BJ (cell line): ENCODE measurements around the gene TC2N. TPM values are rescaled to one million over a fixed set of nuclear protein-coding genes. Genes with fewer than 3 reads are reported as not detected.
"Not testable (repeated sequence)": the region's sequence is repeated elsewhere in the genome, so short reads cannot be mapped to it uniquely, and the experiment has no call there.

Experiments used
- CTCF ChIA-PET: fragments of 350-600 bp; formaldehyde crosslinking; extraction: SDS; loops from one replicate; lab custom pipeline; 2021; ENCODE audit warnings: antibody characterized with exemption, inconsistent platforms; lab: Yijun Ruan, JAX
- POLR2A ChIA-PET: fragments of 300-600 bp; sonication (Branson Sonifier 250); formaldehyde crosslinking; extraction: SDS; loops from one replicate; lab custom pipeline; 2021; ENCODE audit warnings: antibody characterized with exemption; lab: Charles Lee
- DNase-seq: peaks from one replicate; pipeline ENCODE4 v3.0.0-alpha.2; 2011; ENCODE audit warnings: low read depth
- H3K27me3 ChIP-seq: 2 replicates; pipeline ENCODE4 v1.6.0; 2011; ENCODE audit warnings: low read length; ENCODE audit not compliant: control insufficient read depth, insufficient read depth
- H3K36me3 ChIP-seq: 2 replicates; pipeline ENCODE4 v1.5.1; 2011; ENCODE audit warnings: low read length; ENCODE audit not compliant: control insufficient read depth, insufficient read depth
- H3K4me3 ChIP-seq: 2 replicates; pipeline ENCODE4 v1.5.1; 2011; ENCODE audit warnings: low read depth, mild to moderate bottlenecking, control low read depth, low read length
- CTCF ChIP-seq: IDR thresholded peaks from 2 replicates; pipeline ENCODE4 v1.5.1; 2011; ENCODE audit warnings: low read depth, mild to moderate bottlenecking, control low read depth, inconsistent platforms, low read length, moderate library complexity; ENCODE audit not compliant: insufficient read depth
- polyA plus RNA-seq: library from polyadenylated mRNA; depleted of rRNA; stranded (reverse); fragments of >200 nt; gene quantifications from 2 replicates; pipeline ENCODE4 v1.2.3, GENCODE V29; 2011

Gene TC2N
- polyA plus RNA-seq, 1 experiment = 0.05 TPM

- no peak overlapping the region for H3K4me3 ChIP-seq
- no peak for TF ChIP-seq CTCF
- ChIA-PET POLR2A (no interaction called here), CTCF (no interaction called here)
- H3K36me3 ChIP-seq = no peaks in the 10 kb centered on the region
- no peaks in the 10 kb centered on the region for H3K27me3 ChIP-seq
- DNase-seq = no peak
Measured at GRCh38 chr14:91744068-91744480, 123.3 kb downstream of the TC2N start.

DNA sequence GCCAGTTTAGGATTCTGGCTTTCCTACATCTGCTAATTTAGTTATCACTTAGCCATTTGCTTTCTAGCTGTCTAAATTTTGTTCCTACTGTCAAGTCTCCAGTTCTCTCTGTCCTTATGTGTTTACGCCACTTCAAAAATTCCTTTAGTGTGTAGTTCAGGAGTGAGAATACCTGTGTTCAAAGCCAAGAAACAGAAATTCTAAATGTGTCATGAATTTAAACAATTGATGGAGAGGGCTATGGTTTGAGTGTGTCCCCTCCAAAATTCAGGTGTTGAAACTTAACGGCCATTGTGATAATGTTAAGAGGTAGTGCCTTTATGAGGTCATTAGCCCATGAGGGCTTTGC is 124.1 kb downstream of the TC2N start:
- no peak for TF ChIP-seq CTCF
- ChIA-PET CTCF (no interaction called here), POLR2A (no interaction called here)
- Histone ChIP-seq H3K4me3 (no peak overlapping the region), H3K36me3 (no peaks in the 10 kb centered on the region), H3K27me3 (no peaks in the 10 kb centered on the region)
- DNase-seq = no peak

GRCh38 chr14:91742621-91743304 is 124.6 kb downstream of the TC2N start:
- CTCF ChIA-PET = no interaction called here

GRCh38 chr14:91739867-91740266 is 127.5 kb downstream of the TC2N start:
- DNase-seq, H3K36me3 ChIP-seq, CTCF ChIA-PET, H3K4me3 ChIP-seq, H3K27me3 ChIP-seq: not testable (repeated sequence)
- POLR2A ChIA-PET = interaction anchor here (0.6 kb wide), 1 partner anchor 1360 kb away, joined by 4 read pairs; no protein-coding TSS in a partner anchor

More at GRCh38 chr14:91742621-91743304, 124.6 kb downstream of the TC2N start:
- no peak for DNase-seq
- H3K4me3 ChIP-seq = no peak overlapping the region
- H3K27me3 ChIP-seq = no peaks in the 10 kb centered on the region
- TF ChIP-seq CTCF = no peak
- POLR2A ChIA-PET = no interaction called here
- no peaks in the 10 kb centered on the region for H3K36me3 ChIP-seq

GRCh38 chr14:91737619-91738018 is 129.7 kb downstream of the TC2N start:
- Histone ChIP-seq H3K4me3 (no peak overlapping the region), H3K36me3 (no peaks in the 10 kb centered on the region), H3K27me3 (no peaks in the 10 kb centered on the region)
- no peak for DNase-seq
- no peak for TF ChIP-seq CTCF
- ChIA-PET CTCF (no interaction called here), POLR2A (no interaction called here)

GRCh38 chr14:91732859-91733477 is 134.4 kb downstream of the TC2N start:
- CTCF ChIA-PET = no interaction called here
- DNase-seq = peak; percentile 4

More at GRCh38 chr14:91732859-91733477, 134.4 kb downstream of the TC2N start:
- no peaks in the 10 kb centered on the region for H3K36me3 ChIP-seq
- H3K4me3 ChIP-seq = no peak overlapping the region
- POLR2A ChIA-PET = no interaction called here
- TF ChIP-seq CTCF = no peak
- H3K27me3 ChIP-seq = no peaks in the 10 kb centered on the region
